ENCODE data around the gene FRMD4A.

DNA sequence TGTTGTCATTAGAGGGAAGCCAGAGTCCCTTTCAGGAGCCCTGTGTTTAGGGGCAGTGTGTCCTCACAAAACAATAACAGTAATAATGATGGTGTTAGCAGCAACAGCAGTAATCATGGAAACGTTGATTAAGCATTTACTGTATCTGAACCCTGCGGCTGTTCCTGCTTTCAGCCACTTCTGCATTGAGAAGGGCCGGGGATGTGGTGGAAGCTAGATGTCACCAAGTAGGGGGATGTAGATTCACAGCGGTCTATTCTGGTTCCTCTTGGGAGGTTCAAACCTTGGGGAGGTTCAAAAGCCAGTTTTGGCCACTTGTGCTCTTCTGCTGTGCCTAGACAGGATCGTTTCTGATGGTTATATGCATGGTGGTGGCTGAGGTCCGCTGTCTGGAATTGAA, 699.1 kb downstream of the FRMD4A start:
- TF ChIP-seq POLR2AphosphoS5 (IDR thresholded peaks at IDR 0.05) = no peak
- no peak for TF ChIP-seq EP300 (IDR thresholded peaks at IDR 0.05)
- TF ChIP-seq, protein P1, sequence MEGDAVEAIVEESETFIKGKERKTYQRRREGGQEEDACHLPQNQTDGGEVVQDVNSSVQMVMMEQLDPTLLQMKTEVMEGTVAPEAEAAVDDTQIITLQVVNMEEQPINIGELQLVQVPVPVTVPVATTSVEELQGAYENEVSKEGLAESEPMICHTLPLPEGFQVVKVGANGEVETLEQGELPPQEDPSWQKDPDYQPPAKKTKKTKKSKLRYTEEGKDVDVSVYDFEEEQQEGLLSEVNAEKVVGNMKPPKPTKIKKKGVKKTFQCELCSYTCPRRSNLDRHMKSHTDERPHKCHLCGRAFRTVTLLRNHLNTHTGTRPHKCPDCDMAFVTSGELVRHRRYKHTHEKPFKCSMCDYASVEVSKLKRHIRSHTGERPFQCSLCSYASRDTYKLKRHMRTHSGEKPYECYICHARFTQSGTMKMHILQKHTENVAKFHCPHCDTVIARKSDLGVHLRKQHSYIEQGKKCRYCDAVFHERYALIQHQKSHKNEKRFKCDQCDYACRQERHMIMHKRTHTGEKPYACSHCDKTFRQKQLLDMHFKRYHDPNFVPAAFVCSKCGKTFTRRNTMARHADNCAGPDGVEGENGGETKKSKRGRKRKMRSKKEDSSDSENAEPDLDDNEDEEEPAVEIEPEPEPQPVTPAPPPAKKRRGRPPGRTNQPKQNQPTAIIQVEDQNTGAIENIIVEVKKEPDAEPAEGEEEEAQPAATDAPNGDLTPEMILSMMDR (IDR thresholded peaks at IDR 0.05) = no peak
- no peak for TF ChIP-seq POLR2A (IDR thresholded peaks at IDR 0.05)

Measured in upper lobe of left lung (tissue), 4 donors.